ENCODE data around the gene ADAMTSL3.
"Not testable (repeated sequence)": the region's sequence is repeated elsewhere in the genome, so short reads cannot be mapped to it uniquely, and the experiment has no call there.

The ADAMTSL3 gene

GRCh38 chr15:83753872-83754493 is 100.1 kb downstream of the ADAMTSL3 start:
- DNase-seq = no peak

- not testable (repeated sequence) for DNase-seq
Observed at GRCh38 chr15:83757291-83757690, 103.4 kb downstream of the ADAMTSL3 start.

- no peak for DNase-seq
Observed at GRCh38 chr15:83762367-83762766, 108.4 kb downstream of the ADAMTSL3 start.

- DNase-seq = no peak
Observed at GRCh38 chr15:83764201-83764838, 110.4 kb downstream of the ADAMTSL3 start.

GRCh38 chr15:83766339-83766738 is 112.4 kb downstream of the ADAMTSL3 start:
- no peak for DNase-seq

GRCh38 chr15:83767741-83768140 is 113.8 kb downstream of the ADAMTSL3 start:
- DNase-seq = no peak

GRCh38 chr15:83769411-83769999 is 115.6 kb downstream of the ADAMTSL3 start:
- no peak for DNase-seq

GRCh38 chr15:83775738-83776137 is 121.8 kb downstream of the ADAMTSL3 start:
- no peak for DNase-seq

- no peak for DNase-seq
Observed at GRCh38 chr15:83776986-83777385, 123.1 kb downstream of the ADAMTSL3 start.

- no peak for DNase-seq
Observed at GRCh38 chr15:83783227-83783626, 129.3 kb downstream of the ADAMTSL3 start.

- no peak for DNase-seq
Observed at GRCh38 chr15:83784975-83785374, 131.1 kb downstream of the ADAMTSL3 start.

GRCh38 chr15:83786336-83786735 is 132.4 kb downstream of the ADAMTSL3 start:
- DNase-seq = no peak

- DNase-seq = no peak
Observed at GRCh38 chr15:83793069-83793468, 139.1 kb downstream of the ADAMTSL3 start.

GRCh38 chr15:83794209-83794608 is 140.3 kb downstream of the ADAMTSL3 start:
- no peak for DNase-seq

GRCh38 chr15:83809345-83809744 is 155.4 kb downstream of the ADAMTSL3 start:
- no peak for DNase-seq

GRCh38 chr15:83810110-83810509 is 156.2 kb downstream of the ADAMTSL3 start:
- no peak for DNase-seq

GRCh38 chr15:83813682-83814081 is 159.8 kb downstream of the ADAMTSL3 start:
- DNase-seq = no peak

GRCh38 chr15:83815506-83815905 is 161.6 kb downstream of the ADAMTSL3 start:
- no peak for DNase-seq

GRCh38 chr15:83816124-83816883 is 162.4 kb downstream of the ADAMTSL3 start:
- DNase-seq = no peak

- no peak for DNase-seq
Observed at GRCh38 chr15:83818591-83818990, 164.7 kb downstream of the ADAMTSL3 start.

GRCh38 chr15:83830381-83830780 is 176.5 kb downstream of the ADAMTSL3 start:
- no peak for DNase-seq

- DNase-seq = no peak
Observed at GRCh38 chr15:83833569-83833968, 179.6 kb downstream of the ADAMTSL3 start.

GRCh38 chr15:83835479-83835878 is 181.6 kb downstream of the ADAMTSL3 start:
- DNase-seq = no peak
